Glomerular visceral epithelial cell (primary cell): ENCODE data around the gene KLF15.

ENCODE experiments used
- DNase-seq: peaks from one replicate; pipeline ENCODE4 v3.0.0-alpha.2; 2016; ENCODE audit errors: extremely low spot score

The KLF15 gene

DNA sequence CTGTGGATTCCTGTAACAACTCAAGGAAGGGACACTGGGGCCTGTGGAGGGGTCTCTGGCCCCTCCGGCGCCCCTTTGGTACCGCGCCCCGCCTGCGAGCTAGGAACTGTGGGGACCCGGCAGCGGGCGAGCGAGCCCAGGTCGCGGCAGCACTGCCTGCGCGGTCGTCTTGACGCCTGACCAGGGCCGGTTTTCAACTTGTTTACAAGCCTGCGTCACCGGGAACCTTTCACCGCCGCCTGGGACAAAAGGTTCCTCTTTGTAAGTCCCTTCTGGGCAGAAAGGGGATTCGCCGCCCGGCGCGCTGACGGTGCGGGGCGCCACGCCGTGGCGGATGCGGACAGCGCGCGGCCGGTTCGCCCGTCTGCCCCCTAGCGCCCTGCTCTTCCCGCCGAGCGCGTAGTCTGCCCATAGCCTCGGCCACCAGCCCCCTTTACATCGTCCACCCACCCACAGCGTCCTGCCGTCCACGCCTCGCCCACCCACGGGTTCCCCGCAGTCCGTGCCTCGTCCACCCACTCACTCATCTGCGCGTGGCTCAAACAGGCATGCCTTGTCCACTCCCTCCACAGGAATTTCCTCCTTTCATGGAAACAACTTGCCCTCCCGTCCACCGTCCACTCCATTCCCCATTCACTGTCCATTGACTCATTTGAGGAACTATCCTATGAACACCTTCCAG lies 32.0 kb upstream of the KLF15 start:
- DNase-seq = peak; percentile 73

DNA sequence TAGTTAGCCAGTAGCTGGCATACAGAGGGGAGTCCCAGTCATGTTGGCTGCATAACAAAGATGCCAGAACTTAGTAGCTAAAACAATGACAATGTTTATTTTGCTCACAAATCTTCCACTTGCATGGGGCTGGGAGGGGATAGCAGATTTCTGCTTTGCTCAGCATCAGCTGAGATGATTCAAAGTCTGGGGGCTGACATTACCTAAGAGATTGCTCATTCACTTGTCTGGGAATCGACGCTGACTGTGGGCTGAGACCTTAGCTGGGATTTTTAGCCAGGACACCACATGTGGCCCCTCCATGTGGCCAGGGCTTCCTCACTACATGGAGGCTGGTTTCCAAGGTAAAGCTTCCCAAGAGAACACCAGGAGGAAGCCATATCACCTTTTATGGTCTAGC lies 24.8 kb upstream of the KLF15 start:
- DNase-seq = no peak

DNA sequence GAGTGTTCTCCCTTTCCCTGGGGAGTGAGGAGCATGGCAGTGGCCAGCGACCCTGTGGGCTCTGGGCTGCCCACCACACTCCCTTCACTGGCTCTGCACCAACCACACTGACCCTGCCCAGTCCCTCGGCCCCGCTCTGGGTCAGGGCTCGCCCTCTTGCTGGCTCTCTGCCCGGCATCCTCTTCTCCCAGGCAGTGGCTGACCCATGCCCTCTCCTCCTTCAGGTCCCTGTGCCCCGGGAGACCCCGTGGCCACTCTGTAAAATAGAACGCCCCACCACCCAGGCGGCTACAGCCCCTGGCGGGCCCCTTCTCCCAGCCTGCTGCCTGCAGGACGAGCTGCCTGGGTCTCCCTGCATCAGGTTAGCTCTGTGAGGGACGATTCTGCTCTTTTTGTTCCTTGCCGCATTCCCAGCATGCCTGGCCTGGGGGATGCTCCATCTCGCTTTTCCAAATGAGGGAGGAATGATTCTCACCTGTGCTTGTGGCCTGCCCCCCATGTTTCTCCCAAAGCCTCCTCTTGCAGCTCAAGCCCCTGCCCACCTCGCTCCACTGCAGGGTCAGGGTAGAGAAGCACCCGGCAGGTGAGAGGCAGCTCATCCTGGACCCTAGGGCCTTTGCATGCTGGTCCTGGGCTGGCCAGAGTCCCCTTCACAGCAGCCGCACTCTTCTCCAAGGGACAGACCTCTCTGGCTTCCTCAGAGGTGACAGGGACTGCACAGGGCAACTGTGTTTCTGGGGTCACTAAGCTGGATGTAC lies 23.0 kb upstream of the KLF15 start:
- no peak for DNase-seq

DNA sequence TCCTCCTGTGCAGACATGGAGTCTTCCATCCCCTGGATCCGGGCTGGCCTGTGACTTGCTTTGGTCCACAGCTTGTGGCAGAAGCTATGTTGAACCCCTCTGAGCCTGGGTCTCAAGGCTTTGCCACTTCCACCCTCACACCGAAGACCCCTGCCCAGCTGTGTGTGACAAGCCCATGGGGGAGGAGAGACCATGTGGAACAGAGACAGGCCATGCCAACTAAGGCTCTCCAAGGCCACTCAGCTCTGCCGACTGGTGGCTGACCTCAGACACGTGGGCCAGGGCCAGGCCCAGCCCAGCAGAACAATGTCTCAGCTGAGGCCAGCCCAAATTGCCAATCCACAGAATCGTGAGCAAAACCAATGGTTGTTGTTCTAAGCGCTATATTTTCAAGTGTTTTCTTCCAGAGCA lies 21.1 kb upstream of the KLF15 start:
- no peak for DNase-seq

DNA sequence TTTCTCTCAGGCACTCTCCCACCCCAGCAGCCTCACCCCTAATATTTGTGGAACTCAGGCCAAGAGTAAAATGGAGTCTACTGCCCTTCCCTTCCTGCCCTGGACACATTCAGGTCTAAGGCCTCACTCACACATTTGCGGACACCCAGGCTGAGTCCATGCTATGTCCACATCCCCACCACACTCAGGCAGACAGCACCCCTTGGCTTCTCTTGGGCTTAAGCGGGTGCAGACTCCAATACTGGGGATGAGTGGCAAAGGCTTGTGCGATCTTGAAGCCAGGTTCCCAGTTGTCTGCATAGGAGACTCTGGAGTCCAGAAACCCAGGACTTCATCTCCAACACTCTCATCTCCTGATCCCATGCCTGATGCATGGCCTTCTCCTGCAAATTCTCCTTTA lies 20.0 kb upstream of the KLF15 start:
- DNase-seq = no peak

DNA sequence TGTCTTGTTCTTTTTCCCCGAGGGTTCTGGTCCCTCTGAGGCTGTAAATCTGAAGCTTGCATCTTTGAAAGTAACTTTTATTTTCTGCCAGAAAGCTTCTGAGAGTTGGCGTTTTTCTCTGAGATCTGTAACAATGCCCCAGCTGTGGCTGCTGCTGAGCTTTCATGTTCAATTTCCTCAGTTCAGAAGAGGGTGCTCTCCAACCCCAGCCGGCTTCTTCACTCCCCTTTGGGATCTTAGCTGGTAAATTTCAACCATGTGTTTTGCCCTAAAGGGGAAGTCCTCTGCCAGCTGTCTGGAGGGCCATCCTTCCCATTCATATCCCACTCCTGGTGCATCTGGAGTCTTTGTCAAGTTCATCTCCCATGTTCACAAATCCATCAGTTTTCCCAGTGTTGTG lies 19.2 kb upstream of the KLF15 start:
- DNase-seq = no peak

DNA sequence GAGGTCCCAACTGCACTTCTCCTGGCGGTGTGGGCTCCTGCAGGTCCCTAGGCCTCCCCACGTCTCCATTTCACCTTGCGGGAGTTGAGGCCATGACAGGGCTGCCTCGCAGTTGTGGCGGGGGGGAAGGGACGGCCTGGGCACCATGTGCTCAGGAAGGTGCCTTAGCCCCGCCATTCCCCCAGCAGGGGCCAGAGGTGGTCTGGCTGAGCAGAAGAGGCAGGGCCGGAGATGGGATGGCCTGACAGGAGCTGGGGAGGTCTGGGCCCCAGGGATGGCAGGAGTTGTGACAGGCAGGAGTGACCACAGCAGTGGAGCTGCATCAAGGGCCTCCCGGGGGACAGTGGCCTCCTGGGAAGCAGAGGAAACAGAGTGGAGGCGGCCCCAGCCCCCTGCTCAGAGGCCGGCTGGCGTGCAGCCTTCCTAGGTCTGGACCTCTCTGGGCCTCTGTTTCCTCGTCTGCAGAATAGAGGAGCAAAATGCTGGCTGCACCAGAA lies 18.7 kb upstream of the KLF15 start:
- DNase-seq = no peak

DNA sequence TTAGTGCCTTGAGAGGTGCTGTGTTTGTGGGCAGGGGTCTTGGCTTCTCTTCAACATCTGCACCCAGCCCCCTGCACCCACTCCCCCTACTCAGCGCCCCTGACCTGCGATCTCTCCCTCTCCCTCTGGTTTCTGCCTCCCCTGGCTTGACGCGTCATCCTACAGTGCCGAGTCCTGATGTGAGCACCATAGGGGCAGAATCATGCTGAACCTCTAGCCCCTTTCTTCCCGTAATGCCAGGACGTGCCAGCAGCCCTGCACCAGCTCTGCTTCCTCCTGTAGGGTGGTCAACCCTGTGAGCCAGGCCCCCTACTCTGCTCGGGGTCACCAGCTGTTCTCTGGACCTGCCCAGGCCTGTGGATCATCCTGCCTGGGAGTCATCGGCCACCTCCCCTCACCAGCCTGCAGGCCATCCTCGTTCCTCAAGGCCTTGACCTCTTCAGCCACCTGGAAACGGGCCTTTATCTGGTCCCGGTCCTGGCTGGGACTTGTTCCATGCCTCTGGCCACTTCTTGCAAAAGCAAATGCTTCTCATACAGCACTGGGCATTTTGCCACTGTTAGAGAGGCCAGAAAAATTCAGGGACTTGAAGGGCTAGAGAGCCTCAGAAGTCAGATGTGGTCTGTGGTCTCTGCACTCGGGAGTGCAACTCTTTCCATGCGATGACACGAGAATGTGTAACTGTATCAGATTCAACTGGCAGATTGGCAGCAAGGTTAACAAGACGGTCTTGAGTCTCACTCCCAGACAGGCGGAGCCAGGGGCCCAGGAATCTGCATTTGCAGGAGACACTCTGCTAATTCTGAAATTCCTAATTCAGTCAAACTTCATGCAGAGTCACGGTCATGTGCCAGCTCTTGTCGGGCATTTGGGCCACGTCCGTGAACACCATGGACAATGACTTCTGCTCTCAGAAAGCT lies 16.7 kb upstream of the KLF15 start:
- DNase-seq = no peak

DNA sequence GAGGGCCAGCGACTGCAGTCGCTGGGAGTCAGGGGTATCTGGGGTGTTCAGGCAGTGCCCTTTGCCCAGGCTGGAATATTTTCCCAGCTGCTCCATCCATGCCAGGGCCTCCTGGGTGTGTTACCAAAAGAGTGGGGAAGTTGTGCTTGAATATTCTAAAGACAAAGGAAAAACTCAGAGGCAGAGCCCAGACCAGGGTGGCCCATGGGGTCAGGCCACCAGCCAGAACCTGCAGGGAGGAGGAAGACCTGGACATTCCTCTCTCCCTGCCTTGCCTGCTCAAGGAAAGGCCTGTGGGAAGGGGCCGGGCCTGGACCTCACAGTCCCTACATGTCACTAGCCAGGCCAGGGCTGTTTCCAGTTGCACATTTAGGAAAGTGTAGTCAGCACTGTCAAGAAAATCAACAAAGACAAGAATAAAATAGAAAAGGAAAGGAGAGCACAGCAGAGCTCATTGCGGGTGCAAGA lies 16.0 kb upstream of the KLF15 start:
- DNase-seq = no peak

DNA sequence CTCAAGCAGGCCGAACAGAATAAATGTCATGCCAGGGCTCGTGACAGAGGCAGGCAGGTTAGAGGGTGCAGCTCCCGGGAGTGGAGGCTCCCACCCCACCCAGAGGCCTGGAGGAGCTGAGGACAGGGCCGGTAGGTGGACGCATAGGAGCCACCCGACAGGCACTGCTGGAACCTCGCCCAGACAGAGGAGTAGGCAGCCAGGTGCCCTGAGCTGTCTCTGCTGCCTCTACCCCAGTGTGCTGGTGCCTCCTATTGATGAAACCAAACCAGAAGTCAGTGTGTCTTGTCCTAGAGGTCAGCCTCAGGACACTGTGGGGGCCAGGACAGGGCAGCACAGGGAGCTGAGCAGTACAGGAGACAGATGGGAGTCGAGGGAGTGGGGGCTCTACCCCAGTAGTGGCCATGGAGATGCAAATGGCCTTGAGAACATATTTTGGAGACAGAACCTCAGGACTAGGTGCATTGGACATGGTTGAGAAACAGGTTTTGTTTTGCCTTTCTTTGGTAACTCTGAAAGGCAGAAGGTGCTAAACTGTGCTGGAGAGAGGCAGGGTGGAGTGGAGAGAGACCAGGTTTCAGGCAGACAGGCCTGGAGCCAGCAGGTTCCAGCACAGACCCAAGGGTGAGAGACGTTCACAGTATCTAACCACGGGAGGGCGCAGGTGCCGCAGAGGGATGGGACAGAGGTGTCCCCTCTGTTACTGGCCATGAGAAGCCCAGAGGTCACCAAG lies 15.4 kb upstream of the KLF15 start:
- DNase-seq = no peak

DNA sequence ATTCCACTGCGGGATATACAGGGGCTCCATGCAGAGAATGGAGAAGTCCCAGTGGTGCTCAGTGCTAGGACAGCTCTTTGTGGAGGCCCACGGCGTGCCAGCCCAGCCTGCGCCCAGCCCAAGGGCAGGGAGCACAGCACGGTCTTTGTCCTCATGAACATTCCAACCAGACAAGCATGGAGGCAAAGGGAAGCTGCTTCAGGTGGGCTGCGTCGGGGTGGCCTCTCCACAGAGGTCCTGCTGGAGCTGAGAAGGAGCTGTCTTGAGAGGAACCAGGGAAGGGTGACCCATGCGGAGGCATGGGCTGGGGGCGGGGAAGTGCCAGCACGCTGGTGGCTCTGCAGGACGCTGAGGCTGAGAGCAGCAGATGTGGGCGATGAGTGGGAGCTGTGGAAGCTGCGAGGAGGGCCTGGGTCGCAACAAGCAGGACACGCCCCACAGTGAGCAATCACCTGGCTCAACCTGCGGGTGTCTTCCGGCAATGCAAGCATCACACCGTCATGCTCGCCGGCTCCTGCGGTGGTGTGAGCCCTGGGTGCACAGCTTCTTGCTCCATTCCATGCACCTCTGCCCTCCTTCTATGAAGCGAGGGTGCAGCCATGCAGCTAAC lies 14.0 kb upstream of the KLF15 start:
- DNase-seq = no peak

DNA sequence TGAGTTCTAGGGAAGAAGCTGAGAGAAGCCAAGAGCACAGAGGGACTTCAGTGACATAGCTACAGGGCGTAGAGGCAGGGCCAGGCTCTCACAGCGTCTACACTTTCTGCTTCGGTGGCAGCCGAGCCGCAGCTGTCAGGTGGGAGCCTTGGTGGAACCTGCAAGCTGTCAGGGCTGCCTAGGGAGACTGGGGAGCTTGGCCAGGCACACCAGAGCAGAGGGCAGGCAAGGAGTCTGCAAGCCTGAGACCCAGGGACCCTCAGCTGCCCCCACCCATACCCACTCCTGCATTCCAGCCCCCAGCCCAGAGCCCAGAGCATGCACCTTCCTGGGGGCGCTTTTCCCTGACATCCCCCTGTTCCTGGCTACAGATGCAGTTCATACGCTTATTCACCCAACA lies 13.4 kb upstream of the KLF15 start:
- no peak for DNase-seq

DNA sequence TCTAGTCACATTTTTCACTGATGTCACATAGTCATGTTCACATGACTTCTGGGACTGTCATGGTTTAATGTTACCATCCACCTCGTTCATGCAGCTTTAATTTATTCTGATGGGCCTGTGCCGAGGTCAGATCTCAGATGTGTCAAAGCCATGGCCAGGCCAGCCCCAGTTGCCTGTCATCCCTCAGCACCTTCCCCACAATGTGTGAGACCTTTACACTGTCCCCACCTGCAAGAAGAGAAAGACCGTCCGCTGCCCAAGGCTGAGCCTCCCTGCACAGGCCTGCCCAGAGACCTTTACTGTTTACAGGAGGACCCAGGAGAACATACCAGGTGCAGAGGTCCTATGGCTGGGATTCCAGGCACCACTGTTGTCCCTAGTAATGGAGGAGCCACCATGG lies 12.8 kb upstream of the KLF15 start:
- no peak for DNase-seq

DNA sequence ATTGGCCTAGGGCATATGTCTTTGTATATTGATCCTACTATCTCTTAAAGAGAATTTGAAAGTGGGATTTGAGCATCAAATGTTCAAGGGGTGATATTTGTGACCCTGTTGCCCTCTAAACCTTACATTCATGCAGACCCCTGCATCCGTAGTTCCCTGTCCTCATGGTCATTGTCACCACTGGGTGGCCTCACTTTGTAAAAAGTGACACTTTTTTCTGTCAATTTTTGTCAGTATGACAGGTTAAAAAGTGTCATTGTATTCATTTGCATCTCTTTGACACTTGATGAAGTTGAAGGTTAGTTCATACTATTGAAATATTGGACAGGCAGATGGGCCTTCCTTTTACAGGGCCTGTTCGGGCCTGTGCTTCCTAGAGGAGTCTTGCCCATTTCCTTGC lies 12.3 kb upstream of the KLF15 start:
- no peak for DNase-seq

DNA sequence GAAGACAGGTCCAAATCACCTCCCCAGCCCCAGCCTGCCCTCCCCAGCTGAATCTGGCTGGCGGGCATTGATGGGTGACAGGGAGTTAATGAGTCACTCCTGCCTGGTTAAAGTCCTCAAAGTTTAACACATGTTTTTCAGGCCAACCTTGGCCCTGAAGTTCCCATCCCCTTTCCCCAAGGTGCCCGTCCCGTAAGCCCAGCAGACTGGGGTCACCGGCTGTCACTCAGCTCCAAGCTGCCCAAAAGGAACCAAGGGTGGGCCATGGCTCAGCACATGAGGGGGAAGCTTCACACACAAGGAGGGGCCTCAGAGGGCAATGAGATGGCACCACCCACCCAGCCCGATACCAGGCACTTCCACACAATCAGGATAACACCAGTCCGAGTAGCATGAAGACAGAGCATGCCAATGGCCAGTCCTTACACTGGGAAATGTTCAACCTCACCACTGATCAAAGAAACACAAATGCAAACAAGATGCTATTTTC lies 10.2 kb upstream of the KLF15 start:
- DNase-seq = peak; percentile 41

DNA sequence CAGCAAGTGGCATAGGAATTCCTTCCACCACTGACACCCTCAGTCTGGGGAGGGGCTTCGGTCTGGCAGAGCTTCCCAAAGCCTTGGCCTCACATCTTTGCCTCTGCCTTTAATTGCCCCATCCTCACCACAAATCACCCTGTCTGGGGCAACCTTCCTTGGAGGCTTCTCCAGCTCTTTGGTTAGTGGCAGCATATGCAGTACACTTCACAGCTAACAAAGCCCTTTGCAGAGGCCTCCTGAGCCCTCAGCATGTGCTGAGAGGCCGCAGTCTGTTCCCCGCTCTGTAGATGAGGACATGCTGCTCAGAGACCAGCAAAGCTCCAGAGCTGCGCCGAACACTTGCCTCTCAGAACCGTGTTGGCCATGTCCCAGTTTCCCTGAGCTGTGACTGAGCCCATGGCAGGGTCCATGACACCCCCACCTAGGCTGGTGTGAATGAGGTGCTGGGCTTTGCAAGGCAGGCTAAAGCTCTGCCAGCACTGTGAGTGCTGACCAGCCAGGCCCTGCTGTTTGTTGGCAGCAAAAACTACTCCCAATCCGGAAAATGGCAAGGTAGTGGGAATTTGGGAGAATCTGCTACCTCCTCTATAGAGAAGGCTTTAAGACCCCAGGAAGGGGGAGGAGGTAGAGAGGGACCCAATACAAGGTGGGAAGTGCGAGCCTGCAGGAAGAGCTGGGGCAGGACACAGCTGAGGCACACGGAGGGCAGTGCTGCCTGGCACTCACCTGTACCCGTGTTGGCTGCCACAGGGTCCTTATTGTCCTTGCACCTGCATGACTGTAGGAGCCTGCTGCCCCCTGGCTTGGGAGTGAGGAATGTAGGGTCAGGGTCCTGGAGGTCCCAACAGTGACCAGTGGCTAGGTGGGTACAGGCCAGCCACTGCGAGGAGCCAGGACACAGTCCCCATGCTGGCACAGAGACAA lies 8.4 kb upstream of the KLF15 start:
- DNase-seq = no peak

DNA sequence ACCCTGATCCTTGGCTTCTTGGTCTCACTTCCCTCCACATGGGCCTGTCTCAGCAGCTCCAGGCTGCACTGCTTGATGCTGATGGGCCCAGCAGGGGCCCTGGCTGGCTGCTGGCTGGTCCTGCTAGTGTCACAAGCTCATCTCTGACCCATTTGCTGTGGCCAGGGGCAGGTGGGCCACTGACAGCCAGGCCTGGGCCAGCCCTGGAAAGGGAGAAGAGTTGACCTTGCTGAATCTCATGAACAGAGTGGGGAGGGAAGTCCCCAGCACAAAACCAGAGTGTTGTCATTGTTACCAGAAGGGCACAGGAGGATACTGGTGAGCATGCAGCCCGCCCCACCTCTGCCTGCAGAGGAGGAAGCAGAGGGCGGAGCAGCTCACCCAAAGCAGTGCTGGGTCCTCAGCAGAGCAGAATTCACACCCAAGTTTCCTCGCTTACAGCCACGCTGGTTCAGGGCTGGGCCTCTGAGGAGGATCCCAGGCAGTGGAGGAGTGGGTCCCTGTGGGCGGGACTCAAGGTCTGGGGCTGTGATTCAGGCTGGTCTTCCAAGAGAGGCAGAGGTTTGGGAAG lies 7.6 kb upstream of the KLF15 start:
- no peak for DNase-seq

DNA sequence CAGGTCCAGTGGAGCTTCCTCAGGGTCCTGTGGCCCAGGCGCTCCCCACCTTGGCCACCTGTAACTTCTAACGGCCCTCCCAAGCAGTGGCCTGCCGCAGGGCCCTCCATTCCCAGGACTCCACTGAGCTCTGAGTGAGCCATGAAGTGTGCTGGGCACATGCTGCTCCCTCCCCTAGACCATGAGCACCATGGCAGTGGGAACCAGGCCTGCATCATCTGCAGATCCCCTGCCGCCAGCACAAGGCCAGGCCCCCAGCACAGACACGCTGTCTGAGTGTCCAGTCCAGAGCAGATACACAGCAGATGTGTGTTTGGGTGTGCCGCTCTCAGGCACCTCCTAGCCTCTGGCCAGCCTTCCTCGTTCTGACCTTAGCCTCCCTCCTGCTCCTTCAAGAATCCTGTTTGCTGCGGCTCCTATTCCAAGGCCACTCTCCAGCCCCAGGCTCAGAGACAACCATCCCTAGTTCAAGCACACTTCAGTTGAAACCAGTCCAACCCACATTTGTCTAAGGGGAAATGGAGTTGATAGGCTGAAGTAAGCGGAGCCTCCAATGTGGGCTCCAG lies 7.0 kb upstream of the KLF15 start:
- DNase-seq = no peak

DNA sequence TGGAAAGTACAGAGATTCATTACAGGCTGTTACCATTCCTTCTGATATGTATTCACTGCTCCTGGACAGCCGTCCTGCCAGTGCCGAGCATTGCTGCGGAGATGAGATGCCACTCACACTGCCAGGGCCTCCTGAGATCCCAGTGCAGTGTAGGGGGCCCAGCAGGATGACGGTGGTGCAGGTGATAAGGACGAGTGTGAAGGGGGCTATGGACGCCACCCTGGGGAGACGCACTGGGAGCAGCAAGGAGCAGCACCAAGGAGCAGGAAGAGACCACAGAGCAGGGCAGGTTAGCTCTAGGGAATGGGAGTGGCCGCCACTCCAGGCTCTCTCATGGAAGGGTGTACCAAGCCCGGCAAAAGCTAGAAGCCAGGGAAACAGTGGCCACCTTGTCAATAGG lies 4.0 kb upstream of the KLF15 start:
- DNase-seq = no peak
